Omental fat pad (tissue), 4 donors: Measurements from ENCODE around the gene UBE2L6. TPM values are rescaled to one million over a fixed set of nuclear protein-coding genes. Genes with fewer than 3 reads are reported as not detected.

Experiments
- ATAC-seq: fragments of 150-250 bp; one replicate; pipeline ENCODE4 v1.9.1; 2016; ENCODE audit warnings: mild to moderate bottlenecking, moderate library complexity; ENCODE audit not compliant: low FRiP score
- DNase-seq: peaks from one replicate; pipeline ENCODE4 v3.0.0-alpha.2; 2019; ENCODE audit warnings: low spot score
- CTCF ChIP-seq, 3 donors: fragments of 450-650 bp; IDR thresholded peaks; one replicate each; pipeline ENCODE4 v1.5.1; 2016 to 2017; ENCODE audit warnings: antibody characterized with exemption in 3 of 3, mild to moderate bottlenecking in 3 of 3, moderate library complexity in 2 of 3
- total RNA-seq, 4 donors: library from RNA; depleted of rRNA; stranded (reverse); fragments of >200 nt; gene quantifications; one replicate each; pipeline ENCODE4 v1.1.0, GENCODE V29; 2016

The UBE2L6 gene
- total RNA-seq, 4 donors from 2014 or later = 46.5 to 104 (median 52.6) TPM

DNA sequence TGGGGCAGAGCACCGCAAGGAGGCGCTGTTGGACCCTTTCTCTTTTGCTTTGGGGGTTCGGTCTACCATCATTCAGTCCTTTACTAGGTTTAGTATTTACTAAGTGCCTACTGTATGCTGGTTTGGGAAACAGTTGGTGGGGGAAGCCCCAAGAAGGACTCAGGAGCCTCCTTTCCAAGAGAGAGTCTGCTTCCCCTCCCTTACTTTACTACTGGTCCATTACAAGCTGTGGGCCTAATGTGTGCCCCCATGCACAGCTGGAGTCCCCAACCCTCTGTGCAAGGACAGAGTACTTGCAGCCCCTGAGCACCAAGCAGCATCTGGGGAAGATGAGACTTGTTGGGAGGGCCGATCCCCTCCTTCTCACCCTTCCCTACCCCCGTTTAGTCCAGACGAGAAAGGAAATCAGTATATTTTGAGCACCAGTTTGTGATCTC, 876 bp upstream of the UBE2L6 start:
- ATAC-seq = peak; percentile 78
- peak; percentile 91 for DNase-seq
- TF ChIP-seq CTCF (IDR thresholded peaks at IDR 0.05) = peak in 1 of 3 donors; percentile 38

- DNase-seq (no peak), ATAC-seq (no peak)
These were observed 462 bp downstream of the UBE2L6 start for GRCh38 chr11:57566905-57567514.

DNA sequence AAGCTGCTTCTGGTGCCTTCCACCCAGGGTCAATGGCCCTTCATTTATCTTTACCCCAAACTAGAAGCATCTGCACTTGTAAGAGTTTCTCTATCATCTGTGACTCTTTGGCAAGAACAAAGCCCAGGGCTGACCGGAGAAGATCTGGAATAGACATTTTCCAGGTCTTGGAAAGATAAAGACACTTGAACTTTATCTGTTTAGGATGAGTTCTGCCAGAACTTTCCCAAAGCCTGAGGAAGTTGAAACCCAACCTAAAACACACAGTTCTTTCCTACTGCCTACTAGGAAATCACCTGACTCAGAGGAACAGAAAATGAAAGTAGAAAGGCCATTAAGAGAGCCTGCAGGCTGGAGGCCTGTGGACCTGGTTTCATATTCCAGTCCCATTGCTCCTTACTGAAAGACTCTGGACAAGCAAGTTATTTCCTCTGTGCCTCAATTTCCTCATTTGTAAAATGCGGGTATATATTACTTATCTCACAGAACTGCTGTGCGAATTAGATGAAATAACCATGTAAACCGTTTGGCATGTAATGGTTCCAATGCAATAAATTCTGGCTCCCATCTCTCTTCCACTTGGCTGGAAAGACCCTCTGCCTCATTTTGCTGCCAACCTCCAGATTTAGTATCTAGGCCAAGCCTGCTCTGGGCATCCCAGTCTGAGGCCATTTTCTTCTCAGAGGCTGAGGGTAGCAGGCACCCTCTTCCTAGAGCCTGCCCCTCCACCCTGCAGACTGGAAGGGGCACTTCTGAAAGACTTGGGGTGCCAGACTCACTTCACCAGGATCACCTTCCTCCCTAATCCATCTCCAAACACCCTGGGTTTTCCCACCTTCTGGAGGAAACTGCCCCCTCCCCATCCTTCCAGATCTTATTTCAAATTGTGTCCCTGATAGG, 1.2 kb downstream of the UBE2L6 start:
- TF ChIP-seq CTCF (IDR thresholded peaks at IDR 0.05) = no peak
- ATAC-seq = peak; percentile 48
- no peak for DNase-seq

More at GRCh38 chr11:57566905-57567514, 462 bp downstream of the UBE2L6 start:
- TF ChIP-seq CTCF (IDR thresholded peaks at IDR 0.05) = no peak

GRCh38 chr11:57562596-57562995, 4.9 kb downstream of the UBE2L6 start:
- DNase-seq = no peak
- TF ChIP-seq CTCF (IDR thresholded peaks at IDR 0.05) = no peak
- no peak for ATAC-seq

DNA sequence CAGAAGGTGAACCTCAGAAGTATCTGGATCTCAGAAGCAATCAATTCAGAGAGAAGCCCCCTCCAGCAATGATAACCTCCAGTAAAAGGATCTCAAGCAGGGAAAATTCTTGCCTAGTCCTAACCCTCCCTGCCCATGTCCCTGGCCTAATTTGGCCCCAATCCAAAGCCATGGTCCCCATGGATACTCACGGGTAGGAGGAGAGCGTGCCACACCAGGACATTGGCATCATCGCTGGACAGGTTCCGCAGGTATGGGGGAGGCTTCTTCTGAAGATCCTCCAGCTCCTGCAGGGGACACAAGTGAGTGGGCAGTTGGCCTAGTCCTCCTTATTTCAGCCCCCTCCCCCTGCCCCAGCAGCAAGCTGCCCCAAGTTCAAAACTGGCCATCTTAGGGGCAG, 7.3 kb downstream of the UBE2L6 start:
- no peak for DNase-seq
- no peak for ATAC-seq
- no peak for TF ChIP-seq CTCF (IDR thresholded peaks at IDR 0.05)

GRCh38 chr11:57556041-57556440, 11.4 kb downstream of the UBE2L6 start:
- DNase-seq (no peak), ATAC-seq (no peak)
- no peak for TF ChIP-seq CTCF (IDR thresholded peaks at IDR 0.05)
